Measurements from ENCODE around the gene DEFB128.
"Not testable (repeated sequence)": the region's sequence is repeated elsewhere in the genome, so short reads cannot be mapped to it uniquely, and the experiment has no call there.

Gene DEFB128

DNA sequence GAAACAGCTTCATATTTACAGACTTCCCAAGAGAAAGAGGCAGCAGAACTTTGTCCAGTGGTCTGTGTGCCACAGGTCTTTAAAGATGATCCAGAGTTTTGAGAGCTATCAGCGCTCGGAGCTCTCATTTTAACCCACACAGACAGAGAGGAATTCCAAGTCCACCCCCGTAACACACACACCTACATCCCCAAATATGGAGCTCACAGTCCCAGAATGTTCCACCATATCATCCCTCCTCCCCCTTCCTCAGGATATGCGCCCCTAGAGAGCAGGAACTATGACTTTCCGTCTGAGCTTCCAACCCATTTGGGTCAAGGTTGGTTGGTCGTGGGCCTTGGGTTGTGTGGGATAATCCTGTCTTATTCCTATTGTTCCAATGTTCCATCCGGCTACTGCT is at the start of gene DEFB128:
TSS of gene DEFB128 (minus strand) at position 101 of the 400 bp plus-strand sequence. CDS start at position 13, 88 bp downstream.
- DNase-seq = no peak

DNA sequence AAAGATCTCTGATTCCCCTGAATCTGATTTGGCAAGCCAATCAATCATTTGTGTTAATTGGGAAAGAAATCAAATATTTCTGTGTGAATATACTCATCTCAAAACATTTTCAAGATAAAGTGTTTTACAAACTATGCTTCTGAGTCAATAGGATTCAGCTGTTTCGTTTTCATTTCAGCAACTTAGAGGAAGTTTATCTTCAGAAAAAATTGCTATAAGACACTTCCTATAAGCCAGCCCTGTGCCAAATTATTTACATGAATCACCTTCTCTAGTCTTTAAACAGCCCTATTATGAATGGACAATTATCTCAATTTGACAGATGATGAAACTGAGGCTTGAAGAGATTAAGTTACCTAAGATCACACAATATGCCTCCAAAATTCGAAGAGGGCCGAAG is 48.4 kb upstream of the DEFB128 start:
- DNase-seq = no peak

DNA sequence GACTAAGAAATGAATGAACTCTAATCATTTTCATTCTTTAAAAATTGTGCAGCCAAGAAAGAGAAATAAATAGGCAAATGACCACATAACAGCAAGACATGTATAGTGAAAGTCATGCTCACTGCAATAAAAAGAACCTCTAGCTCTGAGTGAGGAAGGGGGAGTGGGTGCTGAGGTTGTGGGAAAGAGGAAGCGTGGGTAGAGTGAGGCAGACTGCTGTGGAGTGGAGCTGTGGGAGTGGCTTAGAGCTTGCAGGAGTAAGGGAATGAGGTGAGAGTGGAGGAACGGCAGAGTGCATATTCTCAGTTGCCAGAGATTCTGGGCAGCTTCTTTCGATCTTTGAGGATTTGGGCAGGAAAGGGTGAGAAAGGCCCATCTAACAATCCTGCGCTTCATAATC is 48.0 kb upstream of the DEFB128 start:
- no peak for DNase-seq

DNA sequence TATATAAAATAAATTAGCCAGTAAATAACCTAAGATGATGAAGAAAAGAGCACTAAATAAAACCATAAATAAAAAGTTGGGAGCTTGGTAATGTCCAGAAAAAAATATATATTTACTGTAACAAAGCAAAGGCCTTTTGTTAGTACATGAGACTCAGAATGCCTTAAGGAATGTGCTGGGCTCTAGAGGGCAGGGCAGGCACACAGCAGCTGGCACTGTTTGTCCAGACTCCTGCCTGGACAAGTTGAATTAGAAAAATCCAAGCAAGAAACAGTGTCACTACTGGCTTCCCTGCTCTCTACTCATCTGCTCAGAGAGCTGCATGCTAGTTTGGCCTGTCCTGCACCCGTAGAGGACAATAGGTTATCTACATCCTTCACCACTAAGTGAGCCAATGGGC is 46.4 kb upstream of the DEFB128 start:
- DNase-seq = no peak

DNA sequence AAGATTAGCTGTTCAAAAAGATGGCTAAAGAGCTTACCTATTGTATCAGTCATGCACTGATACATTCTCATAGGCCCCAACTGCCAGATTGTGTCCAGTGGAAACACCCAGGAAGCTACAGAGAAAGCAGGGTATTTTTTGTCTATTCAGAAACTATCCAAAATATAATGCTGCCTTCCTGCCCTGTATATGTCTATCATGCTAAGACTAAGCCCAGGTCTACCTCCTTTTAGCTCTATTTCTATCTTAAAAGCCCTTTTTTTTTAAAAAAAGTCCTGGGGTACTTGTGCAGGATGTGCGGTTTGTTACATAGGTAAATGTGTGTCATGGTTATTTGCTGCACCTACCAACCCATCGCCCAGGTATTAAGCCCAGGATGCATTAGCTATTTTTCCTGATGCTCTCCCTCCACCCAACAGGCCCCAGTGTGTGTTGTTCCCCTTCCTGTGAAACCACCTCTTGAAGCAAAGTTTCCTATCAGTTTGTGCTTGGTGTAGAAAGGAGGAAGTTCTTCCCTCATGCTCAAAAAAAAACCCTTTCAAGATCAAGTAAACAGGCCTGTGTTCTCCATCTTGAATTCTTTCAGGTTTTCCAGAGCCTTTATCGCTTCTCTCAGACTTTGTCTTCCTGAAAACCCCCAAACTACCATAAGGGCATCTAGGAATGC is 38.1 kb upstream of the DEFB128 start:
- no peak for DNase-seq

DNA sequence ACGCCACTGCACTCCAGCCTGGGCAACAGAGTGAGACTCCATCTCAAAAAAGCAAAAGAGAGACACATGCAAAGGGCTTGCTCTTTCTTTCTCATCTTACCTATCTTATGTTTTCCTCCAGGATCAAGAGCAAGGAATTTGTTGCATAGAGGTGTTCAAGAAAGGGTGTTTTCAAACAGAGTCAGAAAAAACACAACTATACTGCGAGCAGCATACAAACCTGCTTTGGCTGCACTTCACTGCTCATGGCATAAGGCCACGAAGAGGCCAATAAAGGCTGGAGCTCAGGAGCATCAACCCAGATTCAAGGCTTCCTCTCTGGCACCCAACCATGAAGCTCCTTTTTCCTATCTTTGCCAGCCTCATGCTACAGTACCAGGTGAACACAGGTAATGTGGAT is 37.4 kb upstream of the DEFB128 start, which contains the start of gene DEFB129:
TSS of gene DEFB129 (plus strand) at position 301 of the 400 bp plus-strand sequence. CDS start at position 332, 31 bp downstream.
- no peak for DNase-seq

DNA sequence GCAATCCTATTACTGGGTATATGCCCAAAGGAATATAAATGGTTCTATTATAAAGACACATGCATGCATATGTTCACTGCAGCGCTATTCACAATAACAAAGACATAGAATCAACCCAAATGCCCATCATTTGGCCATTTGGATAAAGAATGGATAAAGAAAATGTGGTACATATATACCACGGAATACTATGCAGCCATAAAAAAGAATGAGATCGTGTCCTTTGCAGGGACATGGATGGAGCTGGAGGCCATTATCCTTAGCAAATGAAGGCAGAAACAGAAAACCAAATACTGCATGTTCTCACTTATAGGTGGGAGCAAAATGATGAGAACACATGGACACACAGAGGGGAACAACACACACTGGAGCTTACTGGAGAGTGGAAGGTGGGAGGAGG is 36.4 kb upstream of the DEFB128 start:
- not testable (repeated sequence) for DNase-seq

DNA sequence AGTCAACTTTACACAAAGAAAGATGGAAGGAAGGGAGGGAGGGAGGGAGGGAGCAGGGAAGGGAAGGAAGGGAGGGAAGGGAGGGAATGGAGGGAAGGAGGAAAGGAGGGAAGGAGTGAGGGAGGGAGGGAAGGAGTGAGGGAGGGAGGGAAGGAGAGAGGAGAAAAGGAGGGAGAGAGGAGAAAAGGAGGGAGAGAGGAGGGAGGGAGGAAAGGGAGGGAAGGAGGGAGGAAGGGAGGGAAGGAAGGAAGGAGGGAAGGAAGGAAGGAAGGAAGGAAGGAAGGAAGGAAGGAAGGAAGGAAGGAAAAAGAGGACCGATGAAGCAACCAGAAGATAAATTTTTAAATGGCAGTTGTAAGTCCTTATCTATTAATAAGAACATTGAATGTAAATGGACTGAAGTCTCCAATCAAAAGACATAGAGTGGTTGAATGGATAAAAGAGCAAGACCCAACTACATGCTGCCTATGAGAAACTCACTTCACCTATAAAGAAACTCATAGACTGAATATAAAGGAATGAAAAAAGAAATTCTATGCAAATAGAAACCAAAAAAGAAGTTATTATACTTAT is 31.8 kb upstream of the DEFB128 start:
- no peak for DNase-seq

DNA sequence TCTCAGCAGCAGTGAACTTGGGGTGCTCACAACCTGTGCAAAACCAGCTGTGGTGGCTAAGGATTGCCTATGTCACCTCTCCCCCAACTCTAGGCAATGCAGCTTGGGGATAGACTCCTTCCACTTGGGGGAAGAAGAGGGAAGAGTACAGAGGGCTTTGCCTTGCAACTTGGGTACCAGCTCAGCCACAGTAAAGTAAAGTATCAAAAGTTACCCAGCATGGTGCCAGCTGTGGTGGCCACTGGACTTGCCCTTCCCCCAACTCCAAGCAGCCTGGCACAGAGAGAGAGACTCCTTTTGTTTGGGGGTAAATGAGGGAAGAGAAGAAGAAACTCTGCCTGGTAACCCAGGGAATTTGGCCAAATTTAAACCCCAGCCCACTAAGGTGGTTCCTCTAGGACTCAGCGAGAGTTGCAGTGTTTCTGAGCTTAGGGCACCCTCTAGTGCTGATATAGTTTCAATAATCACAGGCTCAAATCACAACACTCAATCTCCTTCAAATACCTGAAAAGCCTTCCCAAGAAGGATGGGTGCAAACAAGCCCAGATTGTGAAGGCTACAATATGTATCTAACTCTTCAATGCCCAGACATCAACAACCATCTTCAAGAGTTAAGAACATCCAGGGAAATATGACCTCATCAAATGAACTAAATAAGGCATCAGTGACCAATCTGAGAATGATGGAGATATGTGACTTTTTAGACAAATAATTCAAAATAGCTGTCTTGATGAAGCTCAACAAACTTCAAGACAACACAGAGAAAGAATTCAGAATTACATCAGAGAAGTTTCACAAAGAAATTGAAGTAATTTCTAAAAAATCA is 30.0 kb upstream of the DEFB128 start:
- DNase-seq = no peak

DNA sequence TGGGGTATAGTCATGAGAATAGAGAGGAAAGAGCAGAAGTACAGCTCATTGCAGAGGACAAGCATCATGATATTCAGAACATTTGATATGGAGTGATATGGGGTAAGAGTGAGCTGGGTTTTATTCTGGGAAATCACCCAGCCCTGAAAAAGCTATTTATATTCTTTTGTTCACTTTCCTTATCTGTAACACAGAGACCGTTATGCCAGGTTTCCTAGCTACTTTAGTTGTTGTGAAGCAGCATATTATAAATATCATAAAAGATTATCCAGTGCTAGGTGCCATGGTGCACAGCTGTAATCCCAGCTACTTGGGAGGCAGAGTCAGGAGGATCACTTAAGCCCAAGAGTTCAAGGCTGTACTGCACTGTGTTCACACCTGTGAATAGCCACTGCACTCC is 27.8 kb upstream of the DEFB128 start:
- DNase-seq = no peak

DNA sequence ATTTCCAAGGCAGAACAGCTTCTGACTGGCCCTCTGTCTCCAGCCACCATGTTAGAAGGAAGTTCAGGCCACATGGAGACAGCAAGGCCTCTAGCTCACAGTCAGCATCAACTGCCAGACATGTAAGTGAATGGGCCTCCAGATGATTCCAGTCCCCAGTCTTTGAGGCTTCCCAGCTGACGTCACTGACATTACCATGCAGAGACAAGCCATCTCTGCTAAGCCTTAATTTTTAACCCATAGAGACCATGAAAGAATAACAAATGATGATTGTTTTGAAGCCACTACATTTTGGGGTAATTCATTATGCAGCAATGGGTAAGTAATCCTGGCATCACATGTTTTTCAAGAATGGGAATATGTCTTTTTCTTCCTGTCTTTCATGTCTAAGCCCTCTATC is 26.3 kb upstream of the DEFB128 start:
- DNase-seq = no peak

DNA sequence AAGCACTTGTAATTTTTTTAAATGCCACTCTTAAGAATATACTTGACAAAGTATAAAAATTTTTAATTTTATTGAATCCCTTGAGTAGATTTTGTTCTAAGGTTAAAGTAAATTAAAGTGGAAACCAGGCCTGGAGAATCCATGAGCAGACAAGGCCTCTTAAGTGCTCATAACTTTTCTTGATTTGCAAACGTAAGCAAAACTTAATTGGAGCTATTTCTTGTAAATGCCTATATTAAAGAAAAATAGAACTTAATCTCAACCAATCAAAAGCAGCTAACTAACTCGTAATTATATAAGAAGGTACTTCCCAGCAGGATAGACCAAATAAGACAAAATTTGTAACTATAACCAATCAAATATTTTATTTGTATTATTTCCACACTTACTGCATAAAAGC is 24.9 kb upstream of the DEFB128 start:
- no peak for DNase-seq

DNA sequence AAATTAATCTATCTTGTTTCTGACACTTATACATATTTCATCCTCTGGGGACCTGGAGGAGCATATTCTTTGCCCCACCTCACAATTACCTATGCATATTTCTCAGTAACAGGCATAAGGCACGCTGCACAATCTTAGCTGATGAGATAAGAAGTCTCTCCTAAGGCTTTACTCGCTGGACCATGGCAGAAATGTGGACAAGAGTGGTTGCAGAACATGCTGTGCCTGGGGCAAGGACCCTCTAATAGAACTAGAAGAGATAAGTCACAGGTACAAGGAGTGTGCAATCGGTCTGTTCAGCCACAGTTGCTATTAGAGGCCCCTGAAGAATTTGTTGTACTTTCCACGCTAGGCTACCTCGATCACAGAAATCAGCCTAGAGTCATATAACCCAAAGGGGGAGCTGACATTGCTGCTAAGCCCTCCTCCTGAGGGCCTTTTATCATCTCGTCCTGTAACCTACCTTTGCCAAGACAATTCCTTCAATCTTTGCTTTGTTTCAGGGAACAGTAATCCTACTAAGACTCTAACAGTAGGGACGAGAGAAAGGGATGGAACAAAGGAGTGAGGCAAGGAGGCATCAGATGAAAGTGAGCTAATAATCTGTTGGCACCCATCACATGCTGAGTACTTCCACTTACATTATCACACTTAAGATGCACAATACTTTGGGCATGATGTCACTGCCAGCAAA is 21.4 kb upstream of the DEFB128 start:
- no peak for DNase-seq

DNA sequence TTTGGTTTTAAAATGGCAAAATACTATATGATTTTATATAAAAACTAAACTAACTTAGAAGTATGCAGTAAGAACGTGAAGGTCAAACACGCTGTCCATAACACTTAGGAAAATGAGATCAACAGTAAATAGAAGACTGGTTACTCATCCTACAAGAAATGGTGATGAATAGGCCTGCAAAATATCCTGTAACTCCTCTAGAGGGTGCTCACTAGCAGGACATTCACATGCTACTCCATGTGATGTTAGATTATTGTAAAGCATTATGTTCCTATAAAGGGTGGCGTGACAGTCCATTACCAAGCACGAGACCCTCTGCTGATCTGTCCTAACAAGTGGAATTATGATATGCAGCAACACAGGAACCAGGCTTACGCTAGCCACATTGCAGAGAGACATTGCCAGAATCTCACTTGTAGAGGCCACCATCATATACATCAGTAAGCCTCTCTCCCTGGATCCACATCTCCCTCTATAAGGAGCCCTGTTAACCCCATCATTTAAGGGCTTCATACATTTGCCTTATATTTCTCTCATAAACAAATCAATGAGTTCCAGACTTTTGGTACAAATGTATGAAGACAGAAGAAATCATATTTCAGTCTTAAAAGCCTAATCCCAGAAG is 19.5 kb upstream of the DEFB128 start:
- no peak for DNase-seq

DNA sequence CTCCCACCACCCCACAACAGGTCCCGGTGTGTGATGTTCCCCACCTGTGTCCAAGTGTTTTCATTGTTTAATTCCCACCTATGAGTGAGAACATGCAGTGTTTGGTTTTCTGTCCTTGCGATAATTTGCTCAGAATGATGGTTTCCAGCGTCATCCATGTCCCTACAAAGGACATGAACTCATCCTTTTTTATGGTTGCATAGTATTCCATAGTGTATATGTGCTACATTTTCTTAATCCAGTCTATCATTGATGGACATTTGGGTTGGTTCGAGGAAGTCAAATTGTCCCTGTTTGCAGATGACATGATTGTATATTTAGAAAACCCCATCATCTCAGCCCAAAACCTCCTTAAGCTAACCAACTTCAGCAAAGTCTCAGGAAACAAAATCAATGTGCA is 14.1 kb upstream of the DEFB128 start:
- not testable (repeated sequence) for DNase-seq

DNA sequence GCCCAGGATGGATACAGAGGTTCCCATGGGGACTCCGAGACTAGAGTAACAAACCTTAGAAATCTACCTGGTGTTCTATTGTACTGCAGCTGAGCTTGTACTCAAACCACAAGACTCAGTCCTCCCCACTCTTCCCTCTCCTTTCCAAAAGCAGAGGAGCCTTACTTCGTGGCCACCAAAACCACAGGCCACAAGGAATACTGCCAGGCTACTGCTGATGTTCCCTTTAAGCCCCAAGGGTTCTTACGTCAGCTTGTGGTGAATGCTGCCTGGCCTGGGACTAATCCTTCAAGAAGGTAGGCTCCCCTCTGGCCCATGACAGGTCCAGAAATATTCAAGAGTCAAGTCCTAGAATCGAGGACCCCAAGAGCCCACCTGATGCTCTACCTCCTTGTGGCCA is 10.5 kb upstream of the DEFB128 start:
- no peak for DNase-seq

DNA sequence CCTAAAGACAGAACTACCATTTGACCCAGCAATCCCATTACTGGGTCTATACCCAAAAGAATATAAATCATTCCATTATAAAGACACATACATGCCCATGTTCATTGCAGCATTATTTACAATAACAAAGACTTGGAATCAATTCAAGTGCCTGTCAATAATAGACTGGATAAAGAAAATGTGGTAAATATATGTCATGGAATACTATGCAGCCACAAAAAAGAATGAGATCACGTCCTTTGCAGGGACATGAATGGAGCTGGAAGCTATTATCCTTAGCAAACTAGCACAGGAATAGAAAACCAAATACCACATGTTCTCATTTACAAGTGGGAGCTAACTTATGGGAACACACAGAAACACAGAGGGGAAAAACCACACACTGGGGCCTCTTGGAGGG is 8.7 kb upstream of the DEFB128 start:
- no peak for DNase-seq

DNA sequence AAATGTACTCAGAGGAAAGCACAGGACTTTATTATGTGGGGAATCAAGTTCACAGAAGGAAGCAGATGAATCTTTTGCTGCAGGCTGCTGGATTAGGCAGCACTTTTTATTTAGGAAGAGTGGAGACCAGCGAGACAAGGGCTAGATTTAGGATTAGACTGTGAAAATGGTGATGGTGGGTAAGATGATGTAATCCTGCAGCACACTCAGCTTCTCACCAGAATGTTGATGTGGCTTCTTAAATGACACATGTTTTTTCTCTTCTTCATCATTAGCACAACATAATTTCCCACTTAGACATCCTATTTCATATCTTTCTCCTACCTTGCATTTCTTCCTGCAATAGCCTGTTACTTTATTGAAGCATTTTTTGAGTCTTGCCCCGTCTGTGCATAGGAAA is 1.8 kb downstream of the DEFB128 start:
- DNase-seq = no peak

DNA sequence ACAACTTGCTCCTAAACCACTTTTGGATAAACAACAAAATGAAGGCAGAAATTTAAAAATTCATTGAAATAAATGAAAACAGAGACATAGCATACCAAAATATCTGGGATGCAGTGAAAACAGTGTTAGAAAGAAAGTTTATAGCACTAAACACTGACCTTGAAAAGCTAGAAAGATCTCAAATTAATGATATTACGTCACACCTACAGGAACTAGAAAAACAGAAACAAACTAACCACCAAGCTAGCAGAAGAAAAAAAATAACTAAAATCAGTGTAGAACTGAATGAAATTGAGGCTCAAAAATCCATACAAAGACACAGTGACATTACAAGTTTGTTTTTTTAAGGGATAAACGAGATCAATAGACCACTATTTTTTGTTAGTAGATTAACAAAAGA is 5.2 kb downstream of the DEFB128 start:
- no peak for DNase-seq

DNA sequence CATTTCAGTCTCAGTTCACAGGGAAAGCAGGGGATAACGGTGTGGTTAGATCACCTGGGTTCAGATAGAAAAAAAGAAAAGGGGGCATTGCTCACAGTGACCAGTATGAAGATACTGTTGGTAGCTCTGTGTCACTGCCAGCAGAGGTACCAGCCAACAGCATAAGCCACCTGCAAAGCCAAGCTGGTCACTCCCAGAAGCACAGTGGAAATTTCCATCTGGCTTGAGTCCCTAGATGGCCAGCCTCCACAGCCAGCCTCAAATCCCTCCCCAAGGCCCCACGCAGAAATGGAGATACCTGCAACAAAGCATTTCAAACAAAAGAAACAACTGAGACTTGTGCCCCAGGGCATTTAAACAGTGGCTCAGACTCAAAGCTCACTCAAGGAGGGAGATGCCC is 20.6 kb downstream of the DEFB128 start:
- no peak for DNase-seq

DNA sequence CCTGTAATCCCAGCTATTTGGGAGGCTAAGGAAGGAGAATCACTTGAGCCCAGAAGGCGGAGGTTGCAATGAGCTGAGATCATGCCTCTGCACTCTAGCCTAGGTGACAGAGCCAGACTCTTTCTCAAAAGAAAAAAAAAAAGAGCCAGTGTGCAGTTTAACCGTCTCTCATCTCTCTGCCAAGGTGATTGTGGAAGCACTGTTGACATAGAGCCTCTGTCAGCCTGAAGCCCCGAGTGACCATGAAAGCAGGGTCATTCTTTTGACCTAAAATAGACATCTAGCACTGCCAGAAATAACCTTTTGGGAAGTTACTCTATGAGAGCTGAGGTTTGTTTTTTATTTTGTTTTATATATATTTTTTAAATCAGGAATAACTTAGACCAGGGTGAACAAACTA is 24.9 kb downstream of the DEFB128 start:
- no peak for DNase-seq

DNA sequence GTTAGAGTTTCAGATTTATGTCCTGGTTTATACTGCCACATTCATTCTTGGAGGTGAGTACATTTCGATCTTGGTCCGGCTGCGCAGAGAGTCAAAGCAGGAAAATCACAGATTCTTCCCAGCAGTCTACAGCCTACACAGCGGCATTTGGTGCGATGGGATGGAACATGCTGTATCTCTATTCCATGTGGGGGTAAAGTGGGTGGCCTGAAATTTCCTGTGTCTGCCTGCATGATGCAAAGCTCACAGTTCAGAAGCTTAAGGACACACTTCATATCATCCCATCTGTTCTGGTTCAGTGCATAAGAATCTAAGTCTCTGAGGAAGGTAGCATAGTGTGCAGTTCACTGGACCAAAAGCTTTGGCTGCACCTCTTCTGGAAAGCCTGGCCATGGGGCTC is 32.4 kb downstream of the DEFB128 start, which contains the start of gene DEFB127:
TSS of gene DEFB127 (plus strand) at position 301 of the 400 bp plus-strand sequence. CDS start at position 392, 91 bp downstream.
- no peak for DNase-seq

DNA sequence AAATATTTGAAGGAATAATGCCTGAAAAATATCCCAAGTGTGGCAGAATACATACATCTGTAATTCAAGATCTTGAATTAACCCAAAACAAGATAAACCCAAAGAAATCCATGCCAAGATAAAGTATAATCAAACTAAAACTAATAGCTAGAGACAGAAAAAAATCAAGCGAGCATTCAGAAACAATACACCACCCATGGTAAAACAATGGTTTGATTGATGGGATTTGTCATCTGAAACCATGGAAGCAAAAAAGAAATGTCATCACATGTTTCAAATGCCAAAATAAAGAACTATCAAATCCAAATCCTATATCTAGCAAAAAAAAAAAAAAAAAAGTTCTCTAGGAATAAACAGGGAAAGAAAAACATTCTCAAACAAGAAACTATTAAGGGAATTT is 37.4 kb downstream of the DEFB128 start:
- DNase-seq = no peak

Measured in activated CD8-positive, alpha-beta memory T cell treated with anti-CD3 and anti-CD28 coated beads, Interleukin-2, amount 50 U/mL, for 4 hours (primary cell).